Spinal cord (tissue), 10 donors: ENCODE data around the gene LRRC55. TPM values are rescaled to one million over a fixed set of nuclear protein-coding genes. Genes with fewer than 3 reads are reported as not detected.

Source experiments
- DNase-seq, 6 donors: peaks; one replicate each; pipeline versions ENCODE4 v3.0.0 to v3.0.0-alpha.2; 2013 to 2015; ENCODE audit warnings: low spot score in 6 of 6, low read depth in 4 of 6
- H3K27ac ChIP-seq: one replicate; pipeline ENCODE4 v1.5.1; 2013; ENCODE audit warnings: low read depth, low read length, control low read depth
- H3K27me3 ChIP-seq: one replicate; pipeline ENCODE4 v1.6.1; 2013; ENCODE audit warnings: low read length; ENCODE audit not compliant: control insufficient read depth, insufficient read depth
- H3K36me3 ChIP-seq: one replicate; pipeline ENCODE4 v1.6.1; 2013; ENCODE audit warnings: low read length; ENCODE audit not compliant: control insufficient read depth, insufficient read depth
- H3K4me1 ChIP-seq: one replicate; pipeline ENCODE4 v1.6.1; 2013; ENCODE audit warnings: low read length; ENCODE audit not compliant: control insufficient read depth, insufficient read depth
- H3K4me3 ChIP-seq: one replicate; pipeline ENCODE4 v1.5.1; 2013; ENCODE audit warnings: low read depth, low read length, control low read depth
- H3K9me3 ChIP-seq: one replicate; pipeline ENCODE4 v1.6.1; 2013; ENCODE audit warnings: low read length; ENCODE audit not compliant: control insufficient read depth, insufficient read depth
- WGBS: methylation state at CpG from one replicate; pipeline ENCODE4 v1.1.5; 2013; ENCODE audit warnings: missing lambda C conversion rate; ENCODE audit not compliant: insufficient coverage; 5-methylcytosine and 5-hydroxymethylcytosine counted together
- polyA plus RNA-seq, 2 donors: library from polyadenylated mRNA; unstranded; fragments of 120-200 nt; gene quantifications; one replicate each; pipeline ENCODE4 v1.2.1, GENCODE V29; 2013; ENCODE audit not compliant: insufficient read length in 2 of 2
- total RNA-seq, 2 donors: library from RNA; depleted of rRNA in 1 of 2; stranded (reverse); fragments of 120-200 nt in 1 of 2; fragments of >200 nt in 1 of 2; gene quantifications; one replicate each; pipeline versions ENCODE4 v1.2.3 to v1.2.4, GENCODE V29; 2013 to 2014
- donor health status: healthy.

Gene LRRC55
- total and polyA plus RNA-seq, 4 donors = 8.7 to 39.3 (median 22.6) TPM

DNA sequence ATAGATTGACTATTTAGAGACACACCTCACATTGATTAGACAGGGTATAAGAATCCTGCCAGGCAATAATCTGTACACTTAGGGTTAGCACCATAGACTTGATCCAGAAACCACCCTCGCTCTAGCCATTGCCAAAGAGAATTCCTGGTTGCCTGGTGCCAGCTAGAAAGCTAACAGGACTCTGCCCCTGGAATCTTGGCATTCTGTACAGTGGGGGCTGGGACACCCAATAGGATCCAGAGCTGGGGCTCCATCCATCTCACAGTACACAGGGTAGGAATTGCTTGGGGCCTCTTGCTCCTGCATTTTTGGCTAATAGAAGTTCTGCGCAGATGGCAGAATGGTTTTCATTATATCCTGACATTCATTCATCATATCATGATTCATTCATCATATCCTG is 58.3 kb downstream of the LRRC55 start:
- H3K4me1 ChIP-seq = peaks cover 48% of the 10 kb centered on the region
- DNase-seq = peak in 3 of 6 donors; percentile 49 to 78 (median 69)
- no peak overlapping the region for H3K4me3 ChIP-seq
- 83% methylated on average over 1 of the region's 2 CpGs for WGBS
- H3K27me3 ChIP-seq = no peaks in the 10 kb centered on the region
- no peak overlapping the region for H3K27ac ChIP-seq
- H3K36me3 ChIP-seq = peaks cover 3% of the 10 kb centered on the region
- H3K9me3 ChIP-seq = no peaks in the 10 kb centered on the region

DNA sequence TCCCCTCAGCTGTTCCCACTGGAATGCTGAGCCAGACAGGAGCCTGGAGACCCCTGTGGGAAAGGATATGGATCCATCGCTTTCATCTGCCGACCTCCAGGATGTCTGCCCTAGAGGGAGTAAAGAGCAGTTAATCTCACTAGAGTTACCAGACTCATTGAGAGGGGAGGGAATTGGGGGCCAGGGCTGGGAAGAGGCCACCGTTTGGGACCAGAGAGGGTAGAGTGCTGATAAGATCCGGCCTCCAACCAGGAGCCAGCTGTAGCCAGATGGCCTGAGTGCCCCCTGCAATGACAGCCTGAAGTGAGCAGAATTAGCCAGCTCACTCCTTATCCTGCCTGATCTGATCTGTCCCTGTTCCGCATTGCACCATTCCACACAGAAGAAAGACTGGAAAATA is 59.0 kb downstream of the LRRC55 start:
- Histone ChIP-seq H3K27ac (peak overlapping the region; percentile 61), H3K36me3 (peaks cover 3% of the 10 kb centered on the region), H3K4me3 (no peak overlapping the region), H3K9me3 (no peaks in the 10 kb centered on the region), H3K4me1 (peaks cover 44% of the 10 kb centered on the region), H3K27me3 (no peaks in the 10 kb centered on the region)
- WGBS = 52% methylated on average over 5 of the region's 5 CpGs
- DNase-seq = no peak

Other genes starting within 250 kb of the LRRC55 start
- gene OR5AK2, start 193.0 kb upstream of the LRRC55 start, total RNA-seq = not detected
- gene OR5AK2, start 193.0 kb upstream of the LRRC55 start, polyA plus RNA-seq = not detected
- gene APLNR, start 55.3 kb downstream of the LRRC55 start, total RNA-seq = 10 to 100 TPM; 47.5 to 48.0 TPM
- gene APLNR, start 55.3 kb downstream of the LRRC55 start, polyA plus RNA-seq = 10 to 100 TPM; 51.8 to 71.1 TPM
- gene TNKS1BP1, start 143.0 kb downstream of the LRRC55 start, total RNA-seq = 10 to 100 TPM; 17.2 to 42.2 TPM
- 10 to 100 TPM; 44.8 to 58.3 TPM for gene TNKS1BP1, start 143.0 kb downstream of the LRRC55 start, polyA plus RNA-seq
- gene SSRP1, start 153.9 kb downstream of the LRRC55 start, total RNA-seq = 10 to 100 TPM; 34.6 to 88.0 TPM
- gene SSRP1, start 153.9 kb downstream of the LRRC55 start, polyA plus RNA-seq = 100 to 1,000 TPM; 132 to 135 TPM
- 10 to 100 TPM in 1 of 2 donors, under 1 TPM in 1; 0.50 to 11.4 TPM for gene P2RX3, start 156.4 kb downstream of the LRRC55 start, total RNA-seq
- gene P2RX3, start 156.4 kb downstream of the LRRC55 start, polyA plus RNA-seq = 1 to 10 TPM; 2.1 to 3.6 TPM
- gene PRG3, start 199.2 kb downstream of the LRRC55 start, total RNA-seq = 1 to 10 TPM in 1 of 2 donors, under 1 TPM in 1; 0.55 to 1.1 TPM
- not detected for gene PRG3, start 199.2 kb downstream of the LRRC55 start, polyA plus RNA-seq
- gene PRG2, start 208.7 kb downstream of the LRRC55 start, total RNA-seq = 1 to 10 TPM; 2.4 to 6.4 TPM
- under 1 TPM; 0.22 to 0.33 TPM for gene PRG2, start 208.7 kb downstream of the LRRC55 start, polyA plus RNA-seq
- 10 to 100 TPM; 12.2 to 13.3 TPM for gene SLC43A3, start 245.2 kb downstream of the LRRC55 start, total RNA-seq
- 10 to 100 TPM; 19.6 to 20.3 TPM for gene SLC43A3, start 245.2 kb downstream of the LRRC55 start, polyA plus RNA-seq